ENCODE results near the gene XXYLT1.

The XXYLT1 gene

DNA sequence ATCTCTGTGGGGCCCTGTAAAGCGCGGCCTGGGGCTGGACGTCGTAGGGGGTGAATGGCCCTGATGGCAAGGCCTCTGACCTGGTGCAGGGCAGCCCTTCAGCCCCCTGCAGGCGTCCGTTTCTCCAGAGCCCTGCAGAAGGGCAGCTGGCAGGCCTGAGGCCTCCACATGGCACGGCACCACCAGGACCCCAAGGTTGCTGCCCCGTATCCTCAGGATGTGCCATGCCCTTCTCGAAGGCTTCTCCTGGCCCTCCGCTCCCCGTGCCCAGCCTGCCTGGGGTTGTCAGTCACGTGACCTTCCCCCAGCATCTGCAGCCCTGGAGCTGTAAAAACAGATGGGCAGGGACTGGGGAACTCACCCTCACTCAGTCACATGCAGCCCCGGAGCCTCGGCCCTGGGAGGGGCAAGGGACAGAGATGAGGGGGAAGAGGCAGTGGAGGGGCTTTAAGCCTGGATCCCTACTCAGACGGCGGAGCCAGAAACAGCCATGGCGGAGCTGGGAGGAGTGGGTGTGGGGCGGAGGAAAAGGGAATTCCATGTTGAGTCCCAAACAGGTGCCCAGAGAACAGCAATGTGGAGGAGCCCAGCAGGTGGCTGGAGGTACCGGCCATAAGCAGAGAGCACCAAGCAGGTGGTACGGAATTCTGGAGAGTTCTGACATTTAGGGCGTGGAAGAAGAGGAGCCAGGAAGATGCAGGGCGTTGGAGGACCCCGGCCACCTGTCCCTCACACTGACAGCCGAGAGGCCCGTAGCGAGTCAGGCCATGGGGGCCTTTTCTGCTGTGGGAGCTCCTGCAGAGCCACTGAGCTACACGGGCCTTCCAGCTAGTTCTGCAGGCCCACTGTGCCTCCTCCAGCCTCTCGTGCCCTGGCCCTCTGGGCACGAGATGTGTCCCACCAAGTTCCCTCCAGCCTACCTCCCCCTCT, 193.1 kb downstream of the XXYLT1 start:
- DNase-seq (ENCODE audit: low read depth in 3 of 3): no peak

DNA sequence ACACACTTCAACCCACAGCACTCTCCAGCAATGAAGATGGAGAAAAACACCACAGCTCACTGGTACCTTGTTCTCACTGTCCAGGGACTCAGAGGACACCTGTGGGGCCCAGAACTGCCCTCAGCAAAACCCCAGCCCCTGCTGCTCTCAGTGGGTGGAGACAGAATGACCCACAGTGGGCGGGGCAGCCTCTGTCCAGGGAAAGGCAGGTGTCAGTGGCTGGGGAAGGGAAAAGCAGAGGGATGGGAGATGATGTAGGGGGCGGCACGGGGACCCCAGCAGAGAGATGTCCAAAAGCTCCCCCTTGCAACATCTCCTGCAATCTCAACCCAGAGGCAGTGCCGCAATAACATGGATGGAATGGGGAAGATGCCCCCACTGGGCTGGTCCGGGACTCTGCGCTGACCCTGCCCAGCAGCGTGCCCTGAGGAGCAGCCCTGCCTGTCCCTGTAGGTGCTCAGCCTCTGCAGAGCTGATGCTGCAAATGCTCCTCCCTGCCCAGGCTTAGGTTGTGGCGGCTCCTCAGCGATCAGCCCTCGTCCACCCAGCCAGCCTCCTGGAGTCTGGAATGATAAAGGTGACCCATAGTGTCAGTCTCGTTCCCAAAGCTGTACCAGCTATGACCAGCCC, 193.9 kb downstream of the XXYLT1 start:
- DNase-seq (ENCODE audit: low read depth in 3 of 3): no peak

DNA sequence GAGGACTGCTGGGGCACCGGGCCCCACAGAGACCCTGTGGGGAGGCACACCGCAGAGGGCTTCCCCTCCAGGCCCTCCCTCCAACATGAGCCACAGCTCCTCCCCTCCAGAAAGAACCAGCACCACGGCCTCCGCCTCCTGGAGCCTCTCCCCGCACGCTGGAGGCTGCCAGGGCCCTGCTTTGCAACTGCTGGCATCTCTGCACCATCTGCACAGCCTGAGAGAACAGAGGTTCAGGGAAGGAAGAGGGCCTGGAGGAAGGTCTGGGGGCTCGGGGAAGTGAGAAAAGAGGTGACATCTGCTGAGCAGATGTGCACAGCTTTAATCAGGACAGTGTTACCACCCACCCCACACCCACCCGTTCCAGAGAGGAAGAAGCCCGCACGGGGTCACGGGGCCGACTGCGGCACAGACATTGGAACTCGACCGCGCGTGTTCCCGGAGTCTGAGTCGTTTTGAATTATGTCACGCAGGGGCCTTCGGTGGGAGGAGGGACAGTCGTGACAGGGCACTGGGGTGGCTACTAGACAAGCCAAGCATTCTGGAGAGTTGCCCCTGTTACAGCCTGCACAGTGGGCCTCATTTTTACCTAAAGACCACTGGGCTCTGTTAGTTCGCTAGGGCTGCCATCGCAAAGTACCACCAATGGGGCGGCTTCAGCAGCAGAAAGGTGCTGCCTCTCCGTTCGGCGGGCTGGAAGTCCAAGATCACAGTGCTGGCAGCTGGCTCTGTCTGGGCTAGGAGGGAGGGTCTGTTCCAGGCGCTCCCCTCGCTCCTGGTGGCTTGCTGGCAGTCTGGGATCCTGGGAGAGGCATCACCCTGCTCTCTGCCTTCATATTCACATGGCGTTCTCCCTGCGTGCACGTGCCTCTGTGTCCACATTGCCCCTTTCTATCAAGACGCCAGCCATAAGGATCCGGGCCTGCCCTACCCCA, 194.8 kb downstream of the XXYLT1 start:
- DNase-seq (ENCODE audit: low read depth in 3 of 3): no peak

DNA sequence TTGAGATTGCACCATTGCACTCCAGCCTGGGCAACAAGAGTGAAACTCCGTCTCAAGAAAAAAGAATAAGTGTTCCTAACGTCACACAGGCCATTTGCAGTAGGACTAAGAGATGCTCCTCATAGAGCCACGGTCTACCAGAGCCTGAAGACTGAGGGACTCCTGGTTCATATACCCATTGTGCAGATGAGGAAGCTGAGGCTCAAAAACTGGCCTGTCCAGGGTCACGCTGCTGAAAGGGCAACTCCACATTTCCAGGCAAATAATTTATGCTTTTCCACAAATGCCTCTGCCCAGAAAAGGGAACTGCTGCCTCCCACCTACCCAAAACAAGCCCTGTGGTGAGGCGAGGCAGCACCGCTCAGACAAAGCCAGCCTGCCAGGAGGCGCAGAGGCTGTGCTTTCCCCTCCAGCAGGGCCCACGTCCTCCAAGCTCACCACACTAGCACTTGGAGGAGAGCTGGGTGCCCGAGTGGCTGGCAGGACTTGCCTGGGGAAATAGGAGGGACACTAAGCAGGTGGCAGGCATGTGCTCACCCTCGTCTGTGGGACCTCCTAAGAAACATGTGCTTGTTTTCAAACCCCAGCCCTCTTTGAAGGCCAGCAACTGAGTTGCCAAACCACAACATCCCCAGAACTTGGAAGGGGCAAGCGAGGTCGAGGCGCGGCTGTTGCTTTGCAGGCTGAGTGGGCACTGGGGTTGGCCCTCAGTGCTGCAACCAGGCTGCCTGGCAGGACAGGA, 195.6 kb downstream of the XXYLT1 start:
- DNase-seq (ENCODE audit: low read depth in 3 of 3): no peak

DNA sequence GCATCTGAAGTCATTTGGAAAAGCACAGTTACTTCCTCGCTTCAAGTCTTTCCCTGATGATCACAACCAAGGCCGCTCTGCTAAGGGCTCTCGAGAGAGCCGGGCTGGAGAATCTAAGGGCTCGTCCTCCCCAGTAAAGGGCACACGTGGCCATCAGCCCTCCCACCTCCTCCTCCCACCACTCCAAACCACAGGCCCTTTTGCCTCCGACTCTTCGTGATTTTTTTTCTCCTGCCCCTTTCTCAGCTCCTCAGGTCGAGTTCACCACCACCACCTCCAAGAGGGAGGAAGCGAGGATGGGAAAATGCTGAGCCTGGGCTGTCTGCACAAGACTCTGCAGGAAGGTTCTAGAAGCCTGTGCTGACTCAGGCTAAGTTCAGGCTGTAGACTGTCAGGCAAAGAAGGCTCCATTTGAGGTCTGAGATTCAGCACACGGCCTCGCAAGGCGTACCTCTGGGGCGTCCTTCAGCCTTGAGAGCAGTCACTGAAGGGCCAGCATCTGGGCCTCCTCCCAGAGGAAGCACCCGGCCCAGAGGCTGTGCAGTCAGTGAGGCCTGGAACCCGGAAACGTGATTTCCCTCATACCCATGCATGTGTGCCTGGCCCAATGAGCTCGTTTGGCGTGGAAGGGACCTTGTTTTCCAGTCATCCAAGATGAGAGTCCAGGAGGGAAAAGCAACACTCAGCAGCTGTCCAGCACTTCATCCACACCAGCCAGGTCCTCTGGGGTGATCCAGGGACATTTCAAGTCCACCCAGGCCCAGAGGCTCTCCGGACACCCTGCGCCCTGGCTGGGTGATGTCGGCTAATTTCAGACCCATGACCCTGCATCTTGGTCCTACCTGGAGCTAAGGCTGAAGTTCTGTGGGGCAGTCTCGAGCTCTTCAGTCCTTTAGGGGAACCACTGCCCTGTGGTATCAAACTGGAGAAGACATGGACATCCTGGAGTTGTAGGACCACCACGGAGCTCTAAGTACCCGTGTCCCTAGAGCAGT, 196.8 kb downstream of the XXYLT1 start:
- no peak for DNase-seq (ENCODE audit: low read depth in 3 of 3)

DNA sequence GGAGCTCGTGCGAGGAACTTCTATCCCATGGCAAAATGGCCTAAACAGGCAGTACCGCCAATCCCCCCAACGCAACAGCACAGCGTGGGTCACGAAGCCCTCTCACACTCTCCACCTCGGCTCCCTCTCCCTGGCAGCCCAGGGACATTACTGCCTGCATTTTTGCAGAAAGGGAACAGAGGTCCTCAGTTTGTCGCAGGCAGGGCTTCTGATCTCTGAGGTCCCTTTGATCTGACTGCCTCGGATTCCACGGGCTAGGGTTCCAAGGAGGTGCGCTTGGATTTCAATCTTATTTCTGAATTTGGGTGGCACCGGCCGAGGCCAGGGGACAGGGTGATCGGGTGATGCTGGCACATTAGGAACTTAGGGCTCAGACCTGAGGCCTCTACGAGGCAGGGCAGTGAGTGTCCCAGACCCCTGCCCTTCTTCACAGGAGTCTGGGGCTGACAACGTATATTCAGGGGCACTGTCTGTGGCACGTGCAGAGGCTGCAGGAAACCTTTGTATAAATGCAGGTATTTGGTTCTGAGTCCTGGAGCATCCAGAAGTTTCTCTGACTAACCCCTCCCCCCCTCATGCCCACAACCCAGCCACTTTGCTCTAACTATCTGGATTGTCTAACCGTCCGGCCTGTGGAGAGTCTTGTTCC, 197.9 kb downstream of the XXYLT1 start:
- DNase-seq (ENCODE audit: low read depth in 3 of 3): no peak

- no peak for DNase-seq (ENCODE audit: low read depth in 3 of 3)
Measured at GRCh38 chr3:195071916-195072820, 198.8 kb downstream of the XXYLT1 start.

DNA sequence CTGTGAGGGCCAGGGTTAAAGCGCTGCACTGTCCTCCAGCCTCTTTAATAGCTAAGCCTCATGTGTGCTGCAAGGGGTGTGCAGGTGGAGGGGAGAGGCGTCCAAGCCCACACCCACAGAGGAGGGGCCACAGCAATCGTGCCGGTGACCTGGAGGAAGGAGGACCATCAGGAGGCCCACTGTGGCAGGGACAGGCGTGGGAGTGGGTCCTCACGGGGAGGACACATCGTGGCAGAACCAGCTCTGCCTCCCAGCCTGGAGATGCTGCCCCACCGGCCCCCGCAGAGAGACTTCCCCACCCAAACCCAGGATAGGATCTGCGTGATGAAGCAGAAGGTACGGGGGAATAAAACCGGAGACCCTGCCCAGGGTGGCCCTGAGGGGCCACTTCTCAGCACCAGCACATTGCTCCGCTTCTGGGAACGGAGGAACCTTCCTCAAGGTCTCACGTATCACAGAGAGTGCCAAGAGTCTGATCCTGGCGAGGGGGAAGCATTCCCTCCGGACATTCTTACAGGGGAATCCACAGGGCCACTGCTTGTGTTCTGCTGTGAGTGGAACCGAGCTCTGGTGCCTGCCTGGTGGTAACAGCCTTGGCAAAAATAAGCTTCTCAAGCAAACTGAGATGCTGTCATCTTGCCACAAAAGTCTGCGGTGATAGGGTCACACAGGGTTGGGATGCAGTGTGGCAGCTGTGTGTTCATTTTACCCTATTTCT, 199.8 kb downstream of the XXYLT1 start:
- DNase-seq (ENCODE audit: low read depth in 3 of 3): no peak

GRCh38 chr3:195070336-195070735, 200.6 kb downstream of the XXYLT1 start:
- DNase-seq (ENCODE audit: low read depth in 3 of 3): no peak

- DNase-seq (ENCODE audit: low read depth in 3 of 3): no peak
Measured at GRCh38 chr3:195069501-195070251, 201.3 kb downstream of the XXYLT1 start.

DNA sequence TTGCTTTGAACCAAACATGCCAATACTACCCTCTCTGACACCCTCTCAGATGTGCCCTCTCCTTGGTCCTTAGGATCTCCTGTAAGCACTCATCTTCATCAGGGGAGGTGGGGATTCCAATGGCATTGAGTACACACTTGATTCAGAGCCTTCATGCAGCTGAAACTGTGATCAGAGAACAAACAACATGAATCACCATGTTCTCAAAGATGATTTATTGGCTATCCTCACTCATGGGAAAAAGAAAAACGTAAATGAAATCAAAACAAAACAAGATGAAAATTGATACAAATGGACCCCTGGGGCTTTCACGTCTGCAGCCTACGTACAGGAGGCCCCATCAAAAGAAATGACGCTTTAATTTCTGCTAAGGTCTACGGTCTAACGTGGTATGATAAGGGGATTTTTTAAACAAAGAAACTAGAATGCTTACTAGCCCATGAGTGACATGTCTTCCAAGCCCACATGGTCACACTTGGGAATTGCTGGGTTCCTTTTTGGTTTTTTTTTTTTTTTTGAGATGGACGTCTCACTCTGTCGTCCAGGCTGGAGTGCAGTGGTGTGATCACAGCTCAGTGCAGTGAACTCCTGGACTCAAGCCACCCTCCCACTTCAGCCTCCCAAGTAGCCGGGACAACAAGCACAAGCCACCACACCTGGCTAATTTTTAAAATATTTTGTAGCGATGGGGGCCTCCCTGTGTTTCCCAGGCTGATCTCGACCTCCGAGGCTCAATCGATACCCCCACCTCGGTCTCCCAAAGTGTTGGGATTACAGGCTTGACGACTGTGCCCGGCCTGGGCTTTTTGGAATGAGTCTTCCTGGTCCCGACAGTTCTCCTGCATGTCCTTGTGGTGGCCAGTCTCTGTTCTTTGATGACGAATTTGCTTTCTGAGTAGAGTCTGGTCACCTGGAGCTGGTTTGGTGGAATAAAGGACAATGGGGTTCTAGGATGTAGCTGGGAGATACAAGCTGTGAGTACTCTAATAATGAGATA, 202.6 kb downstream of the XXYLT1 start:
- DNase-seq (ENCODE audit: low read depth in 3 of 3): no peak

DNA sequence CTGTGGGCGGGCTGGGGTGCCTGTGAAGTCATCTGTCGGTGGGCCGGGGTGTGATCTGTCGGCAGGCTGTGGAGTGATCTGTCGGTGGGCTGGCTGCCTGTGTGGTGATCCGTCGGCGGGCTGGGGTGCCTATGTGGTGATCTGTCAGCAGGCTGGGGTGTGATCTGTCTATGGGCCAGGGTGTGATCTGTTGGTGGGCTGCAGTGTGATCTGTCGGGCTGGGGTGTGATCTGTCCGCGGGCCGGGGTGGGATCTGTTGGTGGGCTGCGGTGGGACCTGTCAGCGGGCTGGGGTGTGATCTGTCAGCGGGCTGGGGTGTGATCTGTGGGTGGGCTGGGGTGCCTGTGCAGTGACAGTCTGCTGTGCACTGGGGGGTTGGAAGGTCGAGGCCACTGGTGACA, 204.5 kb downstream of the XXYLT1 start:
- no peak for DNase-seq (ENCODE audit: low read depth in 3 of 3)

GRCh38 chr3:195065864-195066185, 205.1 kb downstream of the XXYLT1 start:
- no peak for DNase-seq (ENCODE audit: low read depth in 3 of 3)

- no peak for DNase-seq (ENCODE audit: low read depth in 3 of 3)
Measured at GRCh38 chr3:195065142-195065863, 205.7 kb downstream of the XXYLT1 start.

- no peak for DNase-seq (ENCODE audit: low read depth in 3 of 3)
Measured at GRCh38 chr3:195064300-195064931, 206.5 kb downstream of the XXYLT1 start.
